GM19463 (cell line): Measurements from ENCODE around the gene RDH13.

Experiments used
- ATAC-seq: cut with Tn5 transposase; IDR thresholded peaks from one replicate; pipeline ENCODE4 v1.9.1; 2021; ENCODE audit warnings: mild to moderate bottlenecking, moderate library complexity; ENCODE audit not compliant: unreplicated experiment

The RDH13 gene

GRCh38 chr19:55092423-55093318, 29.7 kb upstream of the RDH13 start:
- no peak for ATAC-seq

GRCh38 chr19:55091955-55092354, 29.0 kb upstream of the RDH13 start:
- ATAC-seq, result no peak

- no peak for ATAC-seq
These were observed 28.4 kb upstream of the RDH13 start for GRCh38 chr19:55091126-55091910.

GRCh38 chr19:55090564-55090963, 27.6 kb upstream of the RDH13 start:
- no peak for ATAC-seq

- ATAC-seq, result no peak
These were observed 26.5 kb upstream of the RDH13 start for GRCh38 chr19:55089342-55089944.

- ATAC-seq, result no peak
These were observed 25.8 kb upstream of the RDH13 start for GRCh38 chr19:55088543-55089341.

- no peak for ATAC-seq
These were observed 25.1 kb upstream of the RDH13 start for GRCh38 chr19:55088021-55088451.

- ATAC-seq, result no peak
These were observed 24.6 kb upstream of the RDH13 start for GRCh38 chr19:55087542-55087901.

GRCh38 chr19:55086730-55087541, 24.0 kb upstream of the RDH13 start:
- no peak for ATAC-seq

GRCh38 chr19:55085923-55086715, 23.2 kb upstream of the RDH13 start:
- no peak for ATAC-seq

GRCh38 chr19:55084416-55084815, 21.5 kb upstream of the RDH13 start:
- no peak for ATAC-seq

- no peak for ATAC-seq
These were observed 20.3 kb upstream of the RDH13 start for GRCh38 chr19:55083004-55083850.

- no peak for ATAC-seq
These were observed 19.3 kb upstream of the RDH13 start for GRCh38 chr19:55082020-55082851.

GRCh38 chr19:55081770-55082019, 18.7 kb upstream of the RDH13 start:
- ATAC-seq, result no peak

GRCh38 chr19:55080968-55081769, 18.2 kb upstream of the RDH13 start:
- peak; percentile 67 for ATAC-seq

- ATAC-seq, result no peak
These were observed 17.4 kb upstream of the RDH13 start for GRCh38 chr19:55080121-55080967.
